Measurements from ENCODE around the gene DDX17.
A peak's percentile ranks its signal among the peaks of the same experiment; 100 is the strongest.

DDX17 gene

DNA sequence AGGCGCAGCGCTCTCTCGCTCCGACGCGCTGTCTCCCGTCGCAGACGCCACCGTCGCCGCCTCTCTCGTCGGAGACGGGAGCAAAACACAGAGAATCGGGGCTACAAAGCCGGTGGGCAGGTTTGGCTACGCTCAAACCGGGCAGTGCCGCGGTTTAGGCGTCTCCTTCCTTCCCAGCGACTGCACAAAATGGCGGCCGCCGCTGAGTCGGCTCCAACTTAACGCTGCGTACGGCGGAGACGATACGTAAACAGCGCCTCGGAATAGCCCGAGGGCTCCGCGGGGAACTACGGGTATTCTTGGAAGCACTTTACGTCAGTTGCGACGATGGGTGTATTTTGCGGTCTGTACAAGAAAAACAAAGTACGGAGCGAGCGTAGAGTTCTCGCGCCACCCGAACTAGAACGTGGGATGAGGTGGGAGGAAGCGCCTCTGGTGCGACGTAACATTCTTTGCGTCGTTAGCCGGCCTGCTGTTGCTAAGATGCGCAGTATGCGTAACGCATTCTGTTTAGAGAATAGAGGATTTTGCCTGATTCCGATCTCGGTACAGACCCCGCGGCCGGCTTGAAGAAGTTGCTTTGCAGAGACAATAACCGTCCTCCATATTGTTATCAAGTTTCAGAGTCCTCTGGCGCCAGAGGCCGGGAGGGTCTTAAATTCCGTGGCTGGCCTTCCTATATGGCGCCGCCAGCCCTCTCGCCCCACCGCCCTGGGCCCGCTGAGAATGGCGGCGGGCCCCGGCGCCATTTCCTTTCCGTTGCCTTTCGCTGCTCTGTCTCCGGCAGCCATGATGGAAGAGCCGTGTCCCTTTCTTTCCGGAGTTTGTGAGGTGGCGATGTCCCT lies at the start of gene DDX17:
DDX17 (minus strand) TSS at position 194 of the 845 bp plus-strand sequence.
- Histone ChIP-seq H3K36me3 (ENCODE audit: control insufficient read depth, low read depth, low read length) (peaks cover 28% of the 10 kb centered on the region), H3K4me1 (ENCODE audit: control insufficient read depth, low read depth, low read length) (peaks cover 27% of the 10 kb centered on the region), H3K9me3 (ENCODE audit: control insufficient read depth, low read depth, low read length) (no peaks in the 10 kb centered on the region), H3K9ac (ENCODE audit: low read length) (peak within 1 kb of the TSS; percentile 99), H3K4me3 (ENCODE audit: low read length) (peak within 1 kb of the TSS; percentile 97), H3K27ac (ENCODE audit: low read length) (peak within 1 kb of the TSS; percentile 97), H3K27me3 (ENCODE audit: control insufficient read depth, insufficient read depth, low read length) (no peaks in the 10 kb centered on the region)

DNA sequence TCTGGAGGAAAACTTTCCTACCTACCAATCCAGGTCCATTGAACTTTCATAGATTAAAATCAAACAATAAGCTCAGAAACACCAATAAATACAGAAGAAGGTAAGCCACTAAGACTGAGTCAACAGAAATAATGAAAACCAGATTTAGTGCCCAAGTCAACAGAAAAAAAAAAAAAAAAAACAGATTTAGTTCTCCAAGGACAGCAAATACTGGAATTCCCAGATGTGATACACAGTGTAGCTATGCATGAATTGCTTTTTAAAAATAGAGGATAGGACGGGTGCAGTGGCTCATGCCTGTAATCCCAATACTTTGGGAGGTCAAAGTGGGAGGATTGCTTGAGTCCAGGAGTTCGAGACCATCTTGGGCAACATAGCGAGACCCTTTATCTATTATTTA lies 48.2 kb upstream of the DDX17 start:
- Histone ChIP-seq H3K36me3 (ENCODE audit: control insufficient read depth, low read depth, low read length) (no peaks in the 10 kb centered on the region), H3K27ac (ENCODE audit: low read length) (no peak overlapping the region), H3K27me3 (ENCODE audit: control insufficient read depth, insufficient read depth, low read length) (no peaks in the 10 kb centered on the region), H3K4me1 (ENCODE audit: control insufficient read depth, low read depth, low read length) (no peaks in the 10 kb centered on the region), H3K9ac (ENCODE audit: low read length) (no peak overlapping the region), H3K9me3 (ENCODE audit: control insufficient read depth, low read depth, low read length) (no peaks in the 10 kb centered on the region), H3K4me3 (ENCODE audit: low read length) (no peak overlapping the region)

GRCh38 chr22:38549101-38549894 lies 43.2 kb upstream of the DDX17 start:
- no peak overlapping the region for H3K4me3 ChIP-seq (ENCODE audit: low read length)
- H3K27ac ChIP-seq (ENCODE audit: low read length), result no peak overlapping the region
- peaks cover 3% of the 10 kb centered on the region for H3K4me1 ChIP-seq (ENCODE audit: control insufficient read depth, low read depth, low read length)
- H3K9me3 ChIP-seq (ENCODE audit: control insufficient read depth, low read depth, low read length), result no peaks in the 10 kb centered on the region
- no peaks in the 10 kb centered on the region for H3K27me3 ChIP-seq (ENCODE audit: control insufficient read depth, insufficient read depth, low read length)
- H3K9ac ChIP-seq (ENCODE audit: low read length), result no peak overlapping the region
- no peaks in the 10 kb centered on the region for H3K36me3 ChIP-seq (ENCODE audit: control insufficient read depth, low read depth, low read length)

GRCh38 chr22:38540701-38541100 lies 34.6 kb upstream of the DDX17 start:
- no peaks in the 10 kb centered on the region for H3K36me3 ChIP-seq (ENCODE audit: control insufficient read depth, low read depth, low read length)
- no peaks in the 10 kb centered on the region for H3K9me3 ChIP-seq (ENCODE audit: control insufficient read depth, low read depth, low read length)
- H3K27me3 ChIP-seq (ENCODE audit: control insufficient read depth, insufficient read depth, low read length), result no peaks in the 10 kb centered on the region
- no peak overlapping the region for H3K9ac ChIP-seq (ENCODE audit: low read length)
- H3K4me1 ChIP-seq (ENCODE audit: control insufficient read depth, low read depth, low read length), result no peaks in the 10 kb centered on the region
- no peak overlapping the region for H3K27ac ChIP-seq (ENCODE audit: low read length)
- no peak overlapping the region for H3K4me3 ChIP-seq (ENCODE audit: low read length)

GRCh38 chr22:38531251-38531938 lies 25.3 kb upstream of the DDX17 start:
- Histone ChIP-seq H3K9ac (ENCODE audit: low read length) (no peak overlapping the region), H3K9me3 (ENCODE audit: control insufficient read depth, low read depth, low read length) (no peaks in the 10 kb centered on the region), H3K27ac (ENCODE audit: low read length) (no peak overlapping the region), H3K36me3 (ENCODE audit: control insufficient read depth, low read depth, low read length) (no peaks in the 10 kb centered on the region), H3K4me3 (ENCODE audit: low read length) (no peak overlapping the region), H3K27me3 (ENCODE audit: control insufficient read depth, insufficient read depth, low read length) (no peaks in the 10 kb centered on the region), H3K4me1 (ENCODE audit: control insufficient read depth, low read depth, low read length) (no peaks in the 10 kb centered on the region)

- H3K36me3 ChIP-seq (ENCODE audit: control insufficient read depth, low read depth, low read length), result no peaks in the 10 kb centered on the region
- H3K4me1 ChIP-seq (ENCODE audit: control insufficient read depth, low read depth, low read length), result no peaks in the 10 kb centered on the region
- H3K9ac ChIP-seq (ENCODE audit: low read length), result no peak overlapping the region
- H3K9me3 ChIP-seq (ENCODE audit: control insufficient read depth, low read depth, low read length), result no peaks in the 10 kb centered on the region
- H3K27ac ChIP-seq (ENCODE audit: low read length), result no peak overlapping the region
- H3K27me3 ChIP-seq (ENCODE audit: control insufficient read depth, insufficient read depth, low read length), result no peaks in the 10 kb centered on the region
- no peak overlapping the region for H3K4me3 ChIP-seq (ENCODE audit: low read length)
Measured at GRCh38 chr22:38524429-38524828, 18.3 kb upstream of the DDX17 start.

DNA sequence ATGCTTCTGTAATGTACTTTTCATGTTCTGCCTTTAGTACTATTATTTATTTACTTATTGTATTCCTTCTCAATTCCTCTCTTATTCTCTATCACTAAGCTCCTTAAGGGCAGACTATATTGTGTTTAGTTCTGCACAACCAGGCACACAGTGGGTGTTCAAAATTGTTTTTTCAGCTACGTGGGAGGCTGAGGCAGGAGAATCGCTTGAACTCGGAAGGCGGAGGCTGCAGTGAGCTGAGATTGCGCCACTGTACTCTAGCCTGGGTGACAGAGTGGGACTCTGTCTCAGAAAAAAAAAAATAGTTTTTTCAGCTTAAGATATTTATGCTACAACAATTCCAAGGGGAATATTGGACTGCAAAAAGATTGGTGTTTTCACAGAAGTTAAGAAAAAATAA lies 17.4 kb upstream of the DDX17 start:
- H3K9ac ChIP-seq (ENCODE audit: low read length), result no peak overlapping the region
- H3K27me3 ChIP-seq (ENCODE audit: control insufficient read depth, insufficient read depth, low read length), result no peaks in the 10 kb centered on the region
- H3K4me3 ChIP-seq (ENCODE audit: low read length), result no peak overlapping the region
- no peaks in the 10 kb centered on the region for H3K9me3 ChIP-seq (ENCODE audit: control insufficient read depth, low read depth, low read length)
- no peaks in the 10 kb centered on the region for H3K4me1 ChIP-seq (ENCODE audit: control insufficient read depth, low read depth, low read length)
- H3K27ac ChIP-seq (ENCODE audit: low read length), result no peak overlapping the region
- H3K36me3 ChIP-seq (ENCODE audit: control insufficient read depth, low read depth, low read length), result no peaks in the 10 kb centered on the region

- no peaks in the 10 kb centered on the region for H3K4me1 ChIP-seq (ENCODE audit: control insufficient read depth, low read depth, low read length)
- H3K27ac ChIP-seq (ENCODE audit: low read length), result no peak overlapping the region
- no peaks in the 10 kb centered on the region for H3K36me3 ChIP-seq (ENCODE audit: control insufficient read depth, low read depth, low read length)
- no peaks in the 10 kb centered on the region for H3K27me3 ChIP-seq (ENCODE audit: control insufficient read depth, insufficient read depth, low read length)
- H3K4me3 ChIP-seq (ENCODE audit: low read length), result no peak overlapping the region
- no peak overlapping the region for H3K9ac ChIP-seq (ENCODE audit: low read length)
- H3K9me3 ChIP-seq (ENCODE audit: control insufficient read depth, low read depth, low read length), result no peaks in the 10 kb centered on the region
Measured at GRCh38 chr22:38523029-38523428, 16.9 kb upstream of the DDX17 start.

DNA sequence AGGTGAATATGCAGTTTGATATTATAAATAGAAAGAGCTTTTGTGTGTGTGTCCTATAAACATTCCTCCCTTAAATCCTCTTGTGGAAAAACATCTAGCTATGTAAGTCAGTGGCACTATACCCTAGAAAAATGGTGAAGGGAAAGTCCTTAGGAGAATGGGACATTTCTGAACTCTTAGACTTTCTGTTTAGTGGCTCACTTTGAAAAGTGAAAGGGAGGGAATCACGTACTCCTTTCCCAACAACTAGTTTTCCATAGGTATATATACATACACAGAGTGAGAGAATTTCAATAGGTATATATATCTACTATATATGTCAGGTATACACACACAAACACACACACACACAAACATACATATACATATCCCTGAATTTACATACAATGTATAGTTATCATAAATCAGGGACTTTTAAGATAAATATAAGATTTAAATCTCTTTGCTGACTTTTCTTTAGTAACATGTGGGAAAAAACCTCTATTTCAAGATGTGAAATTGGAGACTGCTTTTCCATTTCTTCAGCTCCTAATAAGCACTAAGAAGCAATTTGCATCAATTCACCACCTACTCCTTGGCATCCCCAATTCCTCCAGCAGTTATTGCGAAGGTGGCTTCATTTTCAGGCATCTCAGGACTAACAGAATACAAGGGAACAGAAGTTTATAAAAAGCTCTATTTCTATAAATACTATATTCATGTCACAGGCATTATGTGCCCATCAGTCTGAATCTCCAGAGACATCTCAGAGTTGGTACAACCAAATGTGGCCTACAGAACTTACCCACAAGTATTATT lies 13.5 kb upstream of the DDX17 start:
- H3K9me3 ChIP-seq (ENCODE audit: control insufficient read depth, low read depth, low read length), result no peaks in the 10 kb centered on the region
- H3K4me3 ChIP-seq (ENCODE audit: low read length), result no peak overlapping the region
- no peak overlapping the region for H3K27ac ChIP-seq (ENCODE audit: low read length)
- H3K27me3 ChIP-seq (ENCODE audit: control insufficient read depth, insufficient read depth, low read length), result no peaks in the 10 kb centered on the region
- no peaks in the 10 kb centered on the region for H3K36me3 ChIP-seq (ENCODE audit: control insufficient read depth, low read depth, low read length)
- H3K9ac ChIP-seq (ENCODE audit: low read length), result no peak overlapping the region
- no peaks in the 10 kb centered on the region for H3K4me1 ChIP-seq (ENCODE audit: control insufficient read depth, low read depth, low read length)

- Histone ChIP-seq H3K4me1 (ENCODE audit: control insufficient read depth, low read depth, low read length) (peaks cover 4% of the 10 kb centered on the region), H3K9ac (ENCODE audit: low read length) (no peak overlapping the region), H3K27me3 (ENCODE audit: control insufficient read depth, insufficient read depth, low read length) (no peaks in the 10 kb centered on the region), H3K4me3 (ENCODE audit: low read length) (no peak overlapping the region), H3K9me3 (ENCODE audit: control insufficient read depth, low read depth, low read length) (no peaks in the 10 kb centered on the region), H3K36me3 (ENCODE audit: control insufficient read depth, low read depth, low read length) (no peaks in the 10 kb centered on the region), H3K27ac (ENCODE audit: low read length) (no peak overlapping the region)
Measured at GRCh38 chr22:38518620-38519019, 12.5 kb upstream of the DDX17 start.

- no peak overlapping the region for H3K27ac ChIP-seq (ENCODE audit: low read length)
- H3K9ac ChIP-seq (ENCODE audit: low read length), result no peak overlapping the region
- no peaks in the 10 kb centered on the region for H3K36me3 ChIP-seq (ENCODE audit: control insufficient read depth, low read depth, low read length)
- H3K4me3 ChIP-seq (ENCODE audit: low read length), result no peak overlapping the region
- H3K27me3 ChIP-seq (ENCODE audit: control insufficient read depth, insufficient read depth, low read length), result no peaks in the 10 kb centered on the region
- H3K4me1 ChIP-seq (ENCODE audit: control insufficient read depth, low read depth, low read length), result peaks cover 9% of the 10 kb centered on the region
- H3K9me3 ChIP-seq (ENCODE audit: control insufficient read depth, low read depth, low read length), result no peaks in the 10 kb centered on the region
Measured at GRCh38 chr22:38513063-38513462, 7.0 kb upstream of the DDX17 start.

All from iPS-18a (cell line).